Ectodermal cell (in vitro differentiated cells): Measurements from ENCODE around the gene TECPR2.

Source experiments
- H3K27ac ChIP-seq: 2 replicates; pipeline ENCODE4 v1.7.0; 2013; ENCODE audit warnings: mild to moderate bottlenecking, low read depth, low read length; ENCODE audit not compliant: insufficient read depth, poor library complexity, severe bottlenecking
- H3K27me3 ChIP-seq: 2 replicates; pipeline ENCODE4 v1.7.0; 2013; ENCODE audit warnings: mild to moderate bottlenecking, low read length; ENCODE audit not compliant: insufficient read depth, control insufficient read depth, poor library complexity, severe bottlenecking
- H3K36me3 ChIP-seq: one replicate; pipeline ENCODE4 v1.7.0; 2013; ENCODE audit warnings: low read length; ENCODE audit not compliant: control insufficient read depth, insufficient read depth
- H3K4me1 ChIP-seq: one replicate; pipeline ENCODE4 v1.7.0; 2013; ENCODE audit warnings: low read length; ENCODE audit not compliant: control insufficient read depth, insufficient read depth
- H3K4me3 ChIP-seq: 2 replicates; pipeline ENCODE4 v1.7.0; 2013; ENCODE audit warnings: low read depth, low read length, control low read depth; ENCODE audit not compliant: insufficient read depth
- H3K9me3 ChIP-seq: 2 replicates; pipeline ENCODE4 v1.7.0; 2013; ENCODE audit warnings: mild to moderate bottlenecking, low read length, moderate library complexity; ENCODE audit not compliant: control insufficient read depth
- WGBS, 2 experiments: methylation state at CpG; one replicate each; pipeline ENCODE4 v1.1.7; 2013; ENCODE audit warnings: missing lambda C conversion rate in 2 of 2; 5-methylcytosine and 5-hydroxymethylcytosine counted together

TECPR2 gene

DNA sequence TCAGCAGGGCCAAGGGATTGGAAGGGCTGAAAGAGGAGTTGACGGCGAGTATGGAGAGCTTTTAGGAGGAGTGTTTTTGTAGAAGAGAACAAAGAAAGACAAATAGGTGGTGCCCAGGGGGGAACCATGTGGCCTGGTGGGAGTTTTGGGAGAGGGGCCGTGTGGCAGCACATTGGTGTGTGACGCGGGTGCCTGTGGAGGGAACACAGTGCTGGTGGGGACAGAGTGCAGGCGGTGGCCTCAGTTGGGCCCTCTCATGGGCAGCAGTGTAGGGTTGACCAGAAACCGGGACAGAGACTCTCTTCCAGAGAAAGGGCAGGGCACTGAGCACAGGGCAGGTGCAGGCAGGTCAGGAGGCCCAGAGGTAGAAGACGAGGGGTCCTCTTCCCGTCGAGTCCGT lies 56.5 kb downstream of the TECPR2 start:
- H3K36me3 ChIP-seq, result no peaks in the 10 kb centered on the region
- 90 to 93% methylated on average over 11 of the region's 11 CpGs for WGBS, 2 experiments

DNA sequence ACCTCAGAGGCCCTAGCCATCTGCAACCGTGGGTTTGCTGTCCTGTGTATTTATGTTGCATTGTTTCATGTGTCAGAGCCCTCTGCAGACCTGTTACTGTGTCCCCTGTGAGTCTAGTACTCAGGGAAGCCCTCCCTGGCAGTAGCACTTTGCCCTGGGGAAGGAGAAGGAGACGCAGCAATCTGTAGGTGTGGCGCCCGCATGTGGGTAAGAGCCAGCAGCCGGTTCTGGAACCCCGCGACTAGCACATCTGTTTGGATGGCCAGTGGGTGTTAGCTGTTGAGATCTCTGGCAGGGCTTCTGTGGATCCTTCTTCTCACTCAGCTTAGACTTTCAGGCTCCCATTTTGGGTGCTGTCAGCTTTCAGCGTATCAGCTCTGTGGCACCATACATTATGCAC lies 57.0 kb downstream of the TECPR2 start:
- H3K36me3 ChIP-seq, result no peaks in the 10 kb centered on the region
- peaks cover 7% of the 10 kb centered on the region for H3K4me1 ChIP-seq
- no peak overlapping the region for H3K27ac ChIP-seq
- WGBS, 2 experiments, result 96% methylated on average over 8 of the region's 8 CpGs
- no peak overlapping the region for H3K4me3 ChIP-seq
- no peaks in the 10 kb centered on the region for H3K27me3 ChIP-seq
- no peaks in the 10 kb centered on the region for H3K9me3 ChIP-seq

More for the DNA sequence above, 56.5 kb downstream of the TECPR2 start:
- Histone ChIP-seq H3K4me3 (no peak overlapping the region), H3K27me3 (no peaks in the 10 kb centered on the region), H3K9me3 (no peaks in the 10 kb centered on the region), H3K27ac (no peak overlapping the region), H3K4me1 (peaks cover 7% of the 10 kb centered on the region)

DNA sequence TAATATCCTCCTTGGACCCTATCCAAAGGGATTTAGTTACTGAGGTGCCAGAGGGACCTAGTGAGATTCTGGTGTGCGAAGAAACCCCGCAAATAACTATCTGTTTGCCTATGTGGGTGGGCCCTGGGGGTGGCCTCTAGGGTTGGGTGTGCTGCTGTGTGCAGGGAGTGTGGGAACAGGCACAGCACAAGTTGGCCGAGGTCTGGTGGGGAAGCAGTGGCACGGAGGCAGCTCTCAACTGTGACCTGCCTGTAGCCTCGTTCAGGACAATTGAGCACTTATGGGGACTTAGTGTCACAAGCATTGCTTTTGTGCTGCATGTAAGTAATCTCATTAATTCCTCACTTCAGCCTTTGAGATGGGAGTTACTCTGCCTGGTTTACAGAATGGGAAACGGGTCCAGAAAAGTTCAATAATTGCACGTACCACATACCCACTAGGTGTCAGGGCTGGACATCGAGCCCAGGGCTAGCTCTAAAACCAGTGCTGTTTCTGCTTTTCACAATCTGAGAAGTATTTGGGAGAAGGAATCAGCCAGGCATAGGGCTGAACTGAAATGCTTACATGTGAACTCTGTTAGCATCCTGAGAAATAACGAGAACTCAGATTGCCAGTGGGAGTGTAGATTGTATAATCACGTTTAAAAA lies 58.8 kb downstream of the TECPR2 start:
- H3K9me3 ChIP-seq, result no peaks in the 10 kb centered on the region
- H3K27me3 ChIP-seq, result no peaks in the 10 kb centered on the region
- no peaks in the 10 kb centered on the region for H3K36me3 ChIP-seq
- H3K4me1 ChIP-seq, result peaks cover 7% of the 10 kb centered on the region
- H3K4me3 ChIP-seq, result no peak overlapping the region
- H3K27ac ChIP-seq, result no peak overlapping the region
- 90 to 97% methylated on average over 10 of the region's 10 CpGs for WGBS, 2 experiments

DNA sequence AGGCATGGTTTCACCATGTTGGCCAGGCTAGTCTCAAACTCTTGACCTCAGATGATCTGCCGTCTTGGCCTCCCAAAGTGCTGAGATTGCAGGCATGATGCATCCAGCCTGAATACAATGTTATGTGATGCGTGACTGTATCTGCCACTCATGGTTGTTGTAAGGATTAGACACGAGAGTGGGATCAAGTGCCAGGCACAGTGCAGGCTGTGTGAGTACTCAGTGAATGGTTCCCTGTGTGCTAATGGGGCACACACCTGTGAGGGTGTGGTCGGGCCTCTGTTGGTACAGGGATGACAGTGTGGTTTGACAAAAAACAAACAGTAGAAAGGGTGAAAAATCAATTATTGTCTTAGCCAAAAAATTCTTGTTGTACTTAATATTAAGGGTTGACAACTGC lies 61.8 kb downstream of the TECPR2 start:
- no peak overlapping the region for H3K27ac ChIP-seq
- H3K27me3 ChIP-seq, result no peaks in the 10 kb centered on the region
- WGBS, 2 experiments, result 96 to 97% methylated on average over 4 of the region's 4 CpGs
- H3K4me1 ChIP-seq, result no peaks in the 10 kb centered on the region
- no peak overlapping the region for H3K4me3 ChIP-seq
- peaks cover 6% of the 10 kb centered on the region for H3K36me3 ChIP-seq
- H3K9me3 ChIP-seq, result no peaks in the 10 kb centered on the region

DNA sequence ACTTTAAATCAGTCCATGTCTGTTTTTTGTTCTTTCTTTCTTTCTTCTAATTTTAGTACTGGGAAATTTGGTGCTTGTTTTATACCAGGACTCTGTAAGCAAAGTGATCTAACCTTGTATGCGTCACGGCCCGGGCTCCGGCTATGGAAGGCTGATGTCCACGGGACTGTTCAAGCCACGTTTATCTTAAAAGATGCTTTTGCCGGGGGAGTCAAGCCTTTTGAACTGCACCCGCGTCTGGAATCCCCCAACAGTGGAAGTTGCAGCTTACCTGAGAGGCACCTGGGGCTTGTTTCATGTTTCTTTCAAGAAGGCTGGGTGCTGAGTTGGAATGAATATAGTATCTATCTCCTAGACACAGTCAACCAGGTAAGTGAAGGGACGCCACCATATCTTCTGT lies 62.2 kb downstream of the TECPR2 start:
- H3K4me1 ChIP-seq, result no peaks in the 10 kb centered on the region
- peaks cover 6% of the 10 kb centered on the region for H3K36me3 ChIP-seq
- no peak overlapping the region for H3K27ac ChIP-seq
- no peaks in the 10 kb centered on the region for H3K9me3 ChIP-seq
- H3K4me3 ChIP-seq, result no peak overlapping the region
- H3K27me3 ChIP-seq, result no peaks in the 10 kb centered on the region
- WGBS, 2 experiments, result 96 to 97% methylated on average over 10 of the region's 10 CpGs

DNA sequence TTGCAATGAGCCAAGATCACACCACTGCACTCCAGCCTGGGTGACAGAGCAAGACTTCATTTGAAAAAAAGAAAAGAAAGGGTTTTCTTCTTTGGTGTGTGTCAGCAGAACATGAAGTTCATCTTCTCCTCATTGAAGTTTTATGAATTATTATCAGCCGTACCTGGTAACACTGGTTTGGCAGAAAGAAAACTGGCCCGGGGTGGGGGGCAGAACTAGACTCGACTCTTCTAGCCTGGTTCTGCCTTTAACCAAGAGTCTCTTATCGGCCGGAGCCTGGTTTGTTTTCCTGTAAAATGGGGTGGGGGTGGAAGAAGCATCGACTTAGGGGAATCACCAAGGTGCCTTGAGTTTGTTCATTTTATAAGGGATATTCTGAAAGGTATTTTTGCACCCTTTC lies 64.1 kb downstream of the TECPR2 start:
- Histone ChIP-seq H3K4me1 (no peaks in the 10 kb centered on the region), H3K9me3 (no peaks in the 10 kb centered on the region), H3K4me3 (no peak overlapping the region), H3K27ac (no peak overlapping the region), H3K27me3 (no peaks in the 10 kb centered on the region), H3K36me3 (peaks cover 6% of the 10 kb centered on the region)
- 96 to 97% methylated on average over 6 of the region's 6 CpGs for WGBS, 2 experiments

DNA sequence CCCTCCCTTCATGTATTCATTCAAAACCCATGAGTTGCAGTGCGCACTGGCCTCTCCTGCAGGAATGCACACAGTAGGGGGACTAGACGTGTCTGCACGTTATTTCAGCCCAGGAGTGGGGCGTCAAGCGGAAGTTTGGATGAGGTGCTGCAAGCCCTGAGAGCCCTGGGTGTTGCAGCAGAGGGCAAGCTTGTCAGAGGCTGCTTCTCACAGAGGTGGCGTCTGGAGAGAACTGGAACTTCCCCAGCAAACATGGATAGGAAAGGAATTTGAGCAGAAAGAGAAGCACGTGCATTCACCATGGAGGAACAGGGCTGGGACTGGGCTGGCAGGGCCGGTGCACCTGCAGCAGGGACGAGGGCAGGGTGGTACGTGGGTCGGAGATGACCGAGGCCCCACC lies 64.9 kb downstream of the TECPR2 start:
- Histone ChIP-seq H3K27me3 (no peaks in the 10 kb centered on the region), H3K4me3 (no peak overlapping the region), H3K36me3 (peaks cover 6% of the 10 kb centered on the region)

DNA sequence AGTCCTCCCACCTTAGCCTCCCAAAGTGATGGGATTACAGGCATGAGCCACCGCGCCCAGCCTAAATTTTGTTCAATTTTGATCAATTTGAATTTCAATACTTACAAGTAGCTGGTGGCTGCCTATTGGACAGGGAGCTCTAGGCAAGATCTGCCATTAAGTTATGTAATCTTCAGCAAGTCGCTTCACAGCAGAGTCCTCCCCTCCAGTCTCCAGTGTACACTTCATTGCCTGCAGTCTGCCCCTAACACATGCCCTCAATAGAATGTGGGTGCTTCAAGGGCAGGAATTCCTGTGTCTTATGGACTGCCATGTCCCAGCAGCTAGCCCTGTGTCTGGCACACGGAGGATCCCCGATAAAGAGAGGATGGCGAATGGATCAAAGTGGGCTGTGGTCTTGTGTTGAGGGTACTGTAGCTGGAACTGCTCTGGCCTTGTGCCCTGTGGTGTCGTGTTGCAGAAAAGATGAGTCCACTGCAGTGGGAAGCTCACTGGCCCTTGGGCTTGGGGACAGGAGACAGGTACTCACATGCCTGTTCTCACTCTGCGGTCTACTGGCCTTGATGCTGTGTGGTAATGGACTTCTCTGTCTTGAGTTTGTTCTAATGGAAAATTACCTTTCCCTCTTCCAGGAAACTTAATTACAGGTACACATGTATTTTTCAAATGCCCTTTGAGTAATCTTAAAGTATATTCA lies 67.6 kb downstream of the TECPR2 start:
- 94 to 97% methylated on average over 8 of the region's 8 CpGs for WGBS, 2 experiments
- H3K9me3 ChIP-seq, result no peaks in the 10 kb centered on the region
- H3K27ac ChIP-seq, result no peak overlapping the region
- no peak overlapping the region for H3K4me3 ChIP-seq
- H3K4me1 ChIP-seq, result no peaks in the 10 kb centered on the region
- H3K36me3 ChIP-seq, result peaks cover 6% of the 10 kb centered on the region
- H3K27me3 ChIP-seq, result no peaks in the 10 kb centered on the region

More for the DNA sequence above, 64.9 kb downstream of the TECPR2 start:
- 94 to 95% methylated on average over 12 of the region's 12 CpGs for WGBS, 2 experiments
- Histone ChIP-seq H3K9me3 (no peaks in the 10 kb centered on the region), H3K27ac (no peak overlapping the region), H3K4me1 (no peaks in the 10 kb centered on the region)

DNA sequence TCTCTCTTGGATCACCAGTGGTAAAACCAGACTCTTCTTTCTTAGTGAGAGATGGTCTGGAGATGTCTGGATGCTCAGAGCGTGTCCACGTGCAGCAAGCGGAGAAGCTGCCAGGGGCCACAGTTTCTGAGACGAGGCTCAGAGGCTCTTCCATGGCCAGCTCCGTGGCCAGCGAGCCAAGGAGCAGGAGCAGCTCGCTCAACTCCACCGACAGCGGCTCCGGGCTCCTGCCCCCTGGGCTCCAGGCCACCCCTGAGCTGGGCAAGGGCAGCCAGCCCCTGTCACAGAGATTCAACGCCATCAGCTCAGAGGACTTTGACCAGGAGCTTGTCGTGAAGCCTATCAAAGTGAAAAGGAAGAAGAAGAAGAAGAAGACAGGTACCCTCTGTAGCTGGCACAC lies 69.0 kb downstream of the TECPR2 start:
- Histone ChIP-seq H3K9me3 (no peaks in the 10 kb centered on the region), H3K27me3 (no peaks in the 10 kb centered on the region), H3K27ac (no peak overlapping the region), H3K4me3 (no peak overlapping the region), H3K36me3 (peaks cover 6% of the 10 kb centered on the region), H3K4me1 (no peaks in the 10 kb centered on the region)
- WGBS, 2 experiments, result 95 to 96% methylated on average over 12 of the region's 12 CpGs

DNA sequence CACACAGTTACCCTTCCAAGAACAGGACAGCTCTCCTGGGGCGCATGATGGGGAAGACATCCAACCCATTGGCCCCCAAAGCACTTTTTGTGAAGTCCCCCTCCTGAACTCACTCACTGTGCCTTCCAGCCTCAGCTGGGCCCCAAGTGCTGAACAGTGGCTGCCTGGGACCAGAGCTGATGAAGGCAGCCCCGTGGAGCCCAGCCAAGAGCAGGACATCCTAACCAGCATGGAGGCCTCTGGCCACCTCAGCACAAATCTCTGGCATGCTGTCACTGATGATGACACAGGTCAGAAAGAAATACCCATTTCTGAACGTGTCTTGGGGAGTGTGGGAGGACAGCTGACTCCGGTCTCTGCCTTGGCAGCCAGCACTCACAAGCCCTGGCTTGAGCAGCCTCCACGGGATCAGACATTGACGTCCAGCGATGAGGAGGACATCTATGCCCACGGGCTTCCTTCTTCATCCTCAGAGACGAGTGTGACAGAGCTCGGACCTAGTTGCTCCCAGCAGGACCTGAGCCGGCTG lies 72.0 kb downstream of the TECPR2 start:
- Histone ChIP-seq H3K4me1 (no peaks in the 10 kb centered on the region), H3K36me3 (peaks cover under 1% of the 10 kb centered on the region), H3K9me3 (no peaks in the 10 kb centered on the region), H3K4me3 (no peak overlapping the region), H3K27ac (no peak overlapping the region), H3K27me3 (no peaks in the 10 kb centered on the region)
- WGBS, 2 experiments, result 95 to 96% methylated on average over 11 of the region's 11 CpGs
